ENCODE results near the gene BEX3. TPM values are rescaled to one million over a fixed set of nuclear protein-coding genes. Genes with fewer than 3 reads are reported as not detected.

BEX3 gene
- total RNA-seq, 1 donor from 2014 or later = 161 TPM

GRCh38 chrX:103418811-103419340 is 42.5 kb downstream of the BEX3 start:
- no peak for DNase-seq
- H3K4me3 ChIP-seq = no peak overlapping the region
- H3K9me3 ChIP-seq (replicated peaks) = no peaks in the 10 kb centered on the region
- no peak overlapping the region for H3K27ac ChIP-seq (replicated peaks)
- TF ChIP-seq CTCF (IDR thresholded peaks at IDR 0.05; ENCODE audit: borderline replicate concordance) = no peak
- intact Hi-C loops (cut with micrococcal nuclease) = no loop called here
- no peaks in the 10 kb centered on the region for H3K36me3 ChIP-seq
- no peaks in the 10 kb centered on the region for H3K4me1 ChIP-seq
- no peaks in the 10 kb centered on the region for H3K27me3 ChIP-seq (ENCODE audit: low read depth)

- intact Hi-C loops (cut with micrococcal nuclease) = no loop called here
- Histone ChIP-seq H3K27me3 (ENCODE audit: low read depth) (no peaks in the 10 kb centered on the region), H3K4me3 (no peak overlapping the region), H3K9me3 (replicated peaks) (no peaks in the 10 kb centered on the region), H3K36me3 (no peaks in the 10 kb centered on the region), H3K4me1 (no peaks in the 10 kb centered on the region), H3K27ac (replicated peaks) (no peak overlapping the region)
- no peak for DNase-seq
- TF ChIP-seq CTCF (IDR thresholded peaks at IDR 0.05; ENCODE audit: borderline replicate concordance) = no peak
These were observed 47.8 kb downstream of the BEX3 start for GRCh38 chrX:103423955-103424638.

Other genes with a start within 250 kb of the BEX3 start
- 50.8 TPM for gene BEX4, start 161.4 kb upstream of the BEX3 start, total RNA-seq
- 48.5 TPM for gene TCEAL8, start 121.4 kb upstream of the BEX3 start, total RNA-seq
- 0.19 TPM for gene TCEAL5, start 99.8 kb upstream of the BEX3 start, total RNA-seq
- gene BEX2, start 65.5 kb upstream of the BEX3 start, total RNA-seq = 2.6 TPM
- gene TCEAL7, start 46.3 kb upstream of the BEX3 start, total RNA-seq = 2.6 TPM
- gene TCEAL9, start 20.0 kb upstream of the BEX3 start, total RNA-seq = 23.7 TPM
- gene RAB40A, start 143.0 kb downstream of the BEX3 start, total RNA-seq = not detected
- gene TCEAL4, start 209.0 kb downstream of the BEX3 start, total RNA-seq = 60.4 TPM
- gene TCEAL3, start 231.4 kb downstream of the BEX3 start, total RNA-seq = 18.2 TPM

Data from left ventricle myocardium inferior (tissue), 1 donor.